A673 (cell line): ENCODE results near the gene NLRP3. TPM values are rescaled to one million over a fixed set of nuclear protein-coding genes. Genes with fewer than 3 reads are reported as not detected.

ENCODE experiments used
- BruUV-seq: library from RNA; stranded (reverse); fragments of 400-500 nt; replicated peaks from 2 replicates; lab custom pipeline; 2021; lab: Mats Ljungman, UMichigan
- CTCF ChIA-PET: fragments of 300-600 bp; sonication (Branson Sonifier 250); formaldehyde crosslinking; loops from one replicate; lab custom pipeline; 2022; ENCODE audit warnings: antibody characterized with exemption; lab: Charles Lee
- POLR2A ChIA-PET: fragments of 300-600 bp; sonication (Branson Sonifier 250); formaldehyde crosslinking; loops from one replicate; lab custom pipeline; 2022; ENCODE audit warnings: antibody characterized with exemption; ENCODE audit not compliant: low non-redundant PET; lab: Charles Lee
- DNase-seq: peaks from one replicate; pipeline ENCODE4 v3.0.0-alpha.2; 2015; ENCODE audit warnings: low spot score
- H3K27ac ChIP-seq: fragments of 200-600 bp; sonication (generic); 2 replicates; pipeline ENCODE4 v1.5.1; 2016; ENCODE audit warnings: mixed run types, low read depth, mild to moderate bottlenecking, mixed read lengths, antibody characterized with exemption, low read length; ENCODE audit not compliant: poor library complexity, severe bottlenecking
- H3K27me3 ChIP-seq: fragments of 200-600 bp; sonication (generic); replicated peaks from 2 replicates; pipeline ENCODE4 v1.6.1; 2017; ENCODE audit warnings: mixed run types, low read depth, mild to moderate bottlenecking, mixed read lengths, antibody characterized with exemption, low read length; ENCODE audit not compliant: insufficient read depth, poor library complexity
- H3K36me3 ChIP-seq: fragments of 200-600 bp; sonication (generic); 2 replicates; pipeline ENCODE4 v1.6.1; 2016; ENCODE audit warnings: mixed run types, mild to moderate bottlenecking, mixed read lengths, antibody characterized with exemption, low read length; ENCODE audit not compliant: insufficient read depth, poor library complexity, severe bottlenecking
- H3K4me1 ChIP-seq: fragments of 200-600 bp; sonication (generic); 2 replicates; pipeline ENCODE4 v1.6.1; 2017; ENCODE audit warnings: mixed run types, mild to moderate bottlenecking, mixed read lengths, antibody characterized with exemption, low read length; ENCODE audit not compliant: insufficient read depth, poor library complexity, severe bottlenecking
- H3K4me3 ChIP-seq: fragments of 200-600 bp; sonication (generic); 2 replicates; pipeline ENCODE4 v1.5.1; 2016; ENCODE audit warnings: low read depth, mixed run types, mild to moderate bottlenecking, mixed read lengths, low read length; ENCODE audit not compliant: poor library complexity, severe bottlenecking
- H3K9me3 ChIP-seq: fragments of 200-600 bp; sonication (generic); 2 replicates; pipeline ENCODE4 v1.6.1; 2016; ENCODE audit warnings: mixed run types, low read depth, mild to moderate bottlenecking, mixed read lengths, antibody characterized with exemption, low read length; ENCODE audit not compliant: poor library complexity, severe bottlenecking
- EZH2 ChIP-seq: fragments of 200-600 bp; sonication (generic); IDR thresholded peaks from 2 replicates; pipeline ENCODE4 v1.6.1; 2017; ENCODE audit warnings: borderline replicate concordance, low read depth, mild to moderate bottlenecking, mixed read lengths, antibody characterized with exemption, low read length; ENCODE audit not compliant: poor library complexity, severe bottlenecking
- intact Hi-C: fragments of 100-400 bp; cut with micrococcal nuclease; formaldehyde crosslinking; loops from one replicate; pipeline ENCODE4 v1.10.0; 2022; ENCODE audit not compliant: unreplicated experiment
- total RNA-seq: library from RNA; stranded (reverse); gene quantifications from 2 replicates; pipeline ENCODE4 v1.2.3, GENCODE V29; 2021
- TF ChIP-seq, protein P1 (sequence below): fragments of 300-800, 200-600 bp; sonication (generic); conservative IDR thresholded peaks from 2 replicates; pipeline ENCODE4 v1.5.1; 2017; ENCODE audit warnings: low read depth, mild to moderate bottlenecking, antibody characterized with exemption, low read length, moderate library complexity, mixed read lengths

NLRP3 gene
- total RNA-seq, 1 experiment from 2014 or later, result not detected

DNA sequence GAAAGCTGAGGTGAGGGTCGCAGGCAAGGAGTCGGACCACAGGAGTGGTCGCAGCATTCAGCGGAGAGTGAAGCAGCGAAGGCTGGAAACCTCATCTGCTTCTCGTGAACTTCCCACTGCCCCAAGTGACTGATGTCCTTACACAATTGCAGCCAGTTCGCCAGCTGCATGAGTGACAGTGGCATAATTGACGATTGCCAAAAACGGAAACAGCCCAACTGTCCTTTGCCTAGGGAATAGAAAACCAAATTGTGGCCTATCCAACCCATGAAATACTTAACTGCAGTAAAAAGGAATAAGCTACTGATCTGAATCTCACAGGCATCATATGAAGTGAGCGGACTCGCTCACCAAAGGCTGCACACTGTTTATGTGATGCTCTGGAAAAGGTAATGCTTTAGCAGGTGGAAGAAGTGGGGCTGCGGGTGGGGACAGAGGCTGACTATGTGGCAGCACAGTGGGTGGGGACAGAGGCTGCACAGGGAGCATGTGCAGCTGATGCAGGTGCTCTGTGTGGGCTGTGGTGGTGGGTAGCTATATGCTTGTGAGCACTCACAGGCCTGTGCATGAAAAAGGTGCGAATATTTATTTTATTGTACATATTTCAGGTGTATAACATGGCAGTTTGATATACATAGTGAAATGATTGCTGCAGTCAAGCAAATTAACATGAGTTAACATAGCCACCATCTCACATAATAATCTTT, 4.2 kb upstream of the NLRP3 start:
- ChIA-PET POLR2A (no interaction called here), CTCF (no interaction called here)

DNA sequence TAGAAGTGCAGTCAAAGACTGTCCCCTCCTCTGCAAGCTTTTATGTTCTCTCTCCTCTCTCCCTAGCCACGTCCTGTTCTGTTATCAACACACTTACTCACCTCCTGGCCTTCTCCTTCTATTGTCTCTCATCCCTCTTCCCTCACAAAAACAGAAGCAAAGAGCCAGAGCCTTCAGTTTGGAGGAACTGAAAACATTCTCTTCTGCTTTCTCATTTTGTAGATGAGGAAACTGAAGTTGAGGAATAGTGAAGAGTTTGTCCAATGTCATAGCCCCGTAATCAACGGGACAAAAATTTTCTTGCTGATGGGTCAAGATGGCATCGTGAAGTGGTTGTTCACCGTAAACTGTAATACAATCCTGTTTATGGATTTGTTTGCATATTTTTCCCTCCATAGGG, 1.9 kb downstream of the NLRP3 start:
- H3K27ac ChIP-seq, result no peak overlapping the region
- TF ChIP-seq EZH2, result no peak
- TF ChIP-seq, protein P1, sequence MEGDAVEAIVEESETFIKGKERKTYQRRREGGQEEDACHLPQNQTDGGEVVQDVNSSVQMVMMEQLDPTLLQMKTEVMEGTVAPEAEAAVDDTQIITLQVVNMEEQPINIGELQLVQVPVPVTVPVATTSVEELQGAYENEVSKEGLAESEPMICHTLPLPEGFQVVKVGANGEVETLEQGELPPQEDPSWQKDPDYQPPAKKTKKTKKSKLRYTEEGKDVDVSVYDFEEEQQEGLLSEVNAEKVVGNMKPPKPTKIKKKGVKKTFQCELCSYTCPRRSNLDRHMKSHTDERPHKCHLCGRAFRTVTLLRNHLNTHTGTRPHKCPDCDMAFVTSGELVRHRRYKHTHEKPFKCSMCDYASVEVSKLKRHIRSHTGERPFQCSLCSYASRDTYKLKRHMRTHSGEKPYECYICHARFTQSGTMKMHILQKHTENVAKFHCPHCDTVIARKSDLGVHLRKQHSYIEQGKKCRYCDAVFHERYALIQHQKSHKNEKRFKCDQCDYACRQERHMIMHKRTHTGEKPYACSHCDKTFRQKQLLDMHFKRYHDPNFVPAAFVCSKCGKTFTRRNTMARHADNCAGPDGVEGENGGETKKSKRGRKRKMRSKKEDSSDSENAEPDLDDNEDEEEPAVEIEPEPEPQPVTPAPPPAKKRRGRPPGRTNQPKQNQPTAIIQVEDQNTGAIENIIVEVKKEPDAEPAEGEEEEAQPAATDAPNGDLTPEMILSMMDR, result no peak
- no TSS peak for BruUV-seq
- DNase-seq, result no peak
- intact Hi-C loops, result no loop called here
- ChIA-PET CTCF (no interaction called here), POLR2A (no interaction called here)
- H3K9me3 ChIP-seq, result no peaks in the 10 kb centered on the region
- no peaks in the 10 kb centered on the region for H3K36me3 ChIP-seq
- no peaks in the 10 kb centered on the region for H3K27me3 ChIP-seq
- H3K4me1 ChIP-seq, result no peaks in the 10 kb centered on the region
- H3K4me3 ChIP-seq, result no peak overlapping the region

More for the DNA sequence above, 4.2 kb upstream of the NLRP3 start:
- no peaks in the 10 kb centered on the region for H3K9me3 ChIP-seq
- no peak for DNase-seq
- no peaks in the 10 kb centered on the region for H3K36me3 ChIP-seq
- H3K4me1 ChIP-seq, result no peaks in the 10 kb centered on the region
- BruUV-seq, result no TSS peak
- H3K4me3 ChIP-seq, result no peak overlapping the region
- intact Hi-C loops, result no loop called here
- TF ChIP-seq EZH2, result no peak
- TF ChIP-seq, protein P1, result no peak
- H3K27ac ChIP-seq, result no peak overlapping the region
- H3K27me3 ChIP-seq, result no peaks in the 10 kb centered on the region

DNA sequence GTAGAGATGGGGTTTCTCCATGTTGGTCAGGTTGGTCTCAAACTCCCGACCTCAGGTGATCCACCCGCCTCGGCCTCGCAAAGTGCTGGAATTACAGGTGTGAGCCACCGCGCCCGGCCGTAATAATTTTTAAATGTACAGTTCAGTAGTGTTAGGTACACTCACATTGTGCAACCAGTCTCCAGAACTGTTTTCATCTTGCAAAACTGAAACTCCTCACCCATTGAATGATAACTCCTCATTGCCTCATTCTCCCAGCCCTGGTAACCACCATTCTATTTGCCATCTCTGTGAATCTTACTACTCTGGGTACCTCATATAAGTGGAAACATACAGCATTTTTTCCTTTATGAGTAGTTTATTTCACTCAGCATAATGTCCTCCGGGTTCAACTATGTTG, 3.4 kb downstream of the NLRP3 start:
- no peak overlapping the region for H3K4me3 ChIP-seq
- intact Hi-C loops, result no loop called here
- no peaks in the 10 kb centered on the region for H3K4me1 ChIP-seq
- no peaks in the 10 kb centered on the region for H3K27me3 ChIP-seq
- TF ChIP-seq EZH2, result no peak
- TF ChIP-seq, protein P1, result no peak
- no peak for DNase-seq
- H3K36me3 ChIP-seq, result no peaks in the 10 kb centered on the region
- no peak overlapping the region for H3K27ac ChIP-seq
- H3K9me3 ChIP-seq, result no peaks in the 10 kb centered on the region
- ChIA-PET POLR2A (no interaction called here), CTCF (no interaction called here)
- BruUV-seq, result no TSS peak
